H1 (cell line): ENCODE results near the gene BMP4.
"Not testable (repeated sequence)": the region's sequence is repeated elsewhere in the genome, so short reads cannot be mapped to it uniquely, and the experiment has no call there.

Experiments used
- ASH2L ChIP-seq: fragments of 200-600, 300-600 bp; sonication (generic); IDR thresholded peaks from one replicate; pipeline ENCODE4 v1.7.1; 2017; ENCODE audit warnings: low read length
- ATF3 ChIP-seq: IDR thresholded peaks from 2 replicates; pipeline ENCODE4 v1.6.1; 2011; ENCODE audit warnings: low read depth, mild to moderate bottlenecking, low read length; ENCODE audit not compliant: insufficient read depth
- CBX5 ChIP-seq: fragments of 300-800, 300-1000 bp; sonication (generic); IDR thresholded peaks from 2 replicates; pipeline ENCODE4 v1.7.1; 2016; ENCODE audit warnings: antibody characterized with exemption, low read length, low read depth
- CEBPB ChIP-seq: IDR thresholded peaks from 2 replicates; pipeline ENCODE4 v1.6.1; 2012; ENCODE audit warnings: low read depth, low read length
- CTCF ChIP-seq, 3 experiments: IDR thresholded peaks; 1 replicate in 2 of 3; 2 replicates in 1 of 3; pipeline versions ENCODE4 v1.5.1 to v1.6.1; 2011; ENCODE audit warnings: low read length in 3 of 3, mild to moderate bottlenecking in 3 of 3, inconsistent platforms in 2 of 3, low read depth in 1 of 3, moderate library complexity in 1 of 3; ENCODE audit not compliant: insufficient read depth in 1 of 3; ENCODE audit errors: control extremely low read depth in 1 of 3
- EZH2 ChIP-seq: fragments of 200-600 bp; sonication (generic); IDR thresholded peaks from 2 replicates; pipeline ENCODE4 v1.7.1; 2012; ENCODE audit warnings: low read depth, mild to moderate bottlenecking, moderate library complexity, low read length, inconsistent platforms; ENCODE audit not compliant: severe bottlenecking
- PHF8 ChIP-seq: fragments of 200-600 bp; sonication (generic); conservative IDR thresholded peaks from 2 replicates; pipeline ENCODE4 v1.7.1; 2012; ENCODE audit warnings: low read depth, mild to moderate bottlenecking, inconsistent platforms, low read length, moderate library complexity
- POLR2A ChIP-seq, 2 experiments: IDR thresholded peaks; 1 replicate in 1 of 2; 2 replicates in 1 of 2; pipeline ENCODE4 v1.6.1; 2011; ENCODE audit warnings: low read depth in 2 of 2, low read length in 2 of 2, mild to moderate bottlenecking in 2 of 2; ENCODE audit errors: control extremely low read depth in 1 of 2
- POLR2AphosphoS5 ChIP-seq: IDR thresholded peaks from 2 replicates; pipeline ENCODE4 v1.6.1; 2011; ENCODE audit warnings: low read depth, low read length
- RBBP5 ChIP-seq: IDR thresholded peaks from 2 replicates; pipeline ENCODE4 v1.7.1; 2012; ENCODE audit warnings: low read depth, mild to moderate bottlenecking, inconsistent platforms, low read length, moderate library complexity, borderline replicate concordance
- RXRA ChIP-seq: IDR thresholded peaks from 2 replicates; pipeline ENCODE4 v1.6.1; 2011; ENCODE audit warnings: low read depth, mild to moderate bottlenecking, low read length, moderate library complexity; ENCODE audit not compliant: insufficient read depth
- SP1 ChIP-seq: IDR thresholded peaks from 2 replicates; pipeline ENCODE4 v1.6.1; 2011; ENCODE audit warnings: low read depth, low read length
- TEAD4 ChIP-seq: IDR thresholded peaks from 2 replicates; pipeline ENCODE4 v1.6.1; 2012; ENCODE audit warnings: low read depth, low read length, inconsistent platforms, mixed read lengths

GRCh38 chr14:53986718-53987117, 30.1 kb upstream of the BMP4 start:
- TF ChIP-seq CBX5; CTCF (IDR thresholded peaks at IDR 0.05; ENCODE audit: control extremely low read depth in 1 of 3, insufficient read depth in 1 of 3, low read depth in 1 of 3, low read length in 3 of 3); ATF3; SP1; POLR2AphosphoS5; RXRA; PHF8; ASH2L; TEAD4; EZH2; POLR2A (IDR thresholded peaks at IDR 0.05; ENCODE audit: control extremely low read depth in 1 of 2, low read depth in 2 of 2, low read length in 2 of 2); RBBP5; CEBPB: not testable (repeated sequence)
